MM.1S (cell line): ENCODE results near the gene TRIM72.
"Not testable (repeated sequence)": the region's sequence is repeated elsewhere in the genome, so short reads cannot be mapped to it uniquely, and the experiment has no call there.

Experiments used
- DNase-seq: peaks from one replicate; pipeline ENCODE4 v3.0.0-alpha.2; 2015
- H2AFZ ChIP-seq: fragments of 300-600 bp; sonication (generic); 2 replicates; pipeline ENCODE4 v1.6.0; 2016; ENCODE audit warnings: antibody characterized with exemption, low read length
- H3F3A ChIP-seq: fragments of 300-600 bp; sonication (generic); 2 replicates; pipeline ENCODE4 v1.6.1; 2016; ENCODE audit warnings: mild to moderate bottlenecking, antibody characterized with exemption, low read length, moderate library complexity, mixed read lengths; ENCODE audit not compliant: insufficient read depth
- H3K27ac ChIP-seq: fragments of 300-600 bp; sonication (generic); 2 replicates; pipeline ENCODE4 v1.5.1; 2016; ENCODE audit warnings: mild to moderate bottlenecking, low read length
- H3K27me3 ChIP-seq: fragments of 300-600 bp; sonication (generic); replicated peaks from 2 replicates; pipeline ENCODE4 v1.6.0; 2016; ENCODE audit warnings: low read length; ENCODE audit not compliant: insufficient read depth
- H3K36me3 ChIP-seq: fragments of 300-600 bp; sonication (generic); replicated peaks from 2 replicates; pipeline ENCODE4 v1.6.1; 2016; ENCODE audit warnings: mild to moderate bottlenecking, low read length, mixed read lengths; ENCODE audit not compliant: insufficient read depth
- H3K4me1 ChIP-seq: fragments of 300-600 bp; sonication (generic); 2 replicates; pipeline ENCODE4 v1.6.1; 2016; ENCODE audit warnings: low read length, mixed read lengths
- H3K4me2 ChIP-seq: fragments of 300-600 bp; sonication (generic); 2 replicates; pipeline ENCODE4 v1.6.0; 2016; ENCODE audit warnings: low read depth, low read length
- H3K4me3 ChIP-seq: fragments of 300-600 bp; sonication (generic); 2 replicates; pipeline ENCODE4 v1.5.1; 2016; ENCODE audit warnings: low read length, mixed read lengths
- H3K79me2 ChIP-seq: fragments of 300-600 bp; sonication (generic); 2 replicates; pipeline ENCODE4 v1.6.1; 2016; ENCODE audit warnings: mixed run types, low read length, mixed read lengths
- H3K9ac ChIP-seq: fragments of 300-600 bp; sonication (generic); 2 replicates; pipeline ENCODE4 v1.6.1; 2016; ENCODE audit warnings: low read length, mixed read lengths
- H3K9me2 ChIP-seq: fragments of 300-600 bp; sonication (generic); replicated peaks from 2 replicates; pipeline ENCODE4 v1.6.1; 2016; ENCODE audit warnings: mild to moderate bottlenecking, low read length, mixed read lengths; ENCODE audit not compliant: insufficient read depth
- H3K9me3 ChIP-seq: fragments of 300-600 bp; sonication (generic); replicated peaks from 2 replicates; pipeline ENCODE4 v1.6.1; 2016; ENCODE audit warnings: mild to moderate bottlenecking, low read length, mixed read lengths; ENCODE audit not compliant: insufficient read depth
- H4K20me1 ChIP-seq: fragments of 300-600 bp; sonication (generic); 2 replicates; pipeline ENCODE4 v1.6.1; 2016; ENCODE audit warnings: mild to moderate bottlenecking, low read length, moderate library complexity, mixed read lengths; ENCODE audit not compliant: insufficient read depth
- EZH2 ChIP-seq: fragments of 300-600 bp; sonication (generic); optimal IDR thresholded peaks from 2 replicates; pipeline ENCODE3; 2017; ENCODE audit warnings: low read depth, mild to moderate bottlenecking, antibody characterized with exemption, low read length, mixed read lengths
- EZH2phosphoT487 ChIP-seq: fragments of 300-600 bp; sonication (generic); IDR thresholded peaks from 2 replicates; pipeline ENCODE4 v1.6.1; 2018; ENCODE audit warnings: antibody characterized with exemption, low read length
- TF ChIP-seq, protein P1 (sequence below): fragments of 300-600 bp; sonication (generic); IDR thresholded peaks from 2 replicates; pipeline ENCODE4 v1.5.1; 2016; ENCODE audit warnings: antibody characterized with exemption, low read length, mixed read lengths

TRIM72 gene

DNA sequence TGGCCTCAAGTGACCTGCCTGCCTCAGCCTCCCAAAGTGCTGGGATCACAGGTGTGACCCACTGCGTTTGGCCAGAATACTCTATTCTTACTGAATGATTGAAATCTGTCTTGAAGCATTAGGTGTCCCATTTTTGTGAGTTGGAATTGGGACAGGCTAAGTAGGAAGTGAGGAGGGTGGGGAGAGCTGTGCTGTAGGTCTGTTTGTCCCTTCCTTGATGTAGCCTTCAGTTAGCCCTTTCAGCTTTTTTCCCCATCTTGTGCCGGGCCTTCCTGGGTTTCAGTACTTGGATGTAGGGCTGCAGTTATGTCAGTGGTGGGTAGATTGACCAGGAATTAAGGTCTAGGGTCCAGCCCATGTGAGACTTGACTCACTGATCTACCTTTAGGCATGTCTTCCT lies 20.0 kb upstream of the TRIM72 start:
- no peak for TF ChIP-seq EZH2
- Histone ChIP-seq H3F3A (peaks cover 16% of the 10 kb centered on the region), H3K4me3 (no peak overlapping the region), H3K4me2 (no peak overlapping the region), H2AFZ (no peak overlapping the region), H3K27me3 (no peaks in the 10 kb centered on the region), H3K9me3 (no peaks in the 10 kb centered on the region), H3K36me3 (peaks cover 29% of the 10 kb centered on the region), H4K20me1 (no peaks in the 10 kb centered on the region; the same call in 1 of the 2 replicates), H3K79me2 (peaks cover 21% of the 10 kb centered on the region), H3K9ac (no peak overlapping the region), H3K4me1 (no peaks in the 10 kb centered on the region; the same call in 1 of the 2 replicates), H3K9me2 (no peaks in the 10 kb centered on the region), H3K27ac (no peak overlapping the region)
- no peak for DNase-seq

DNA sequence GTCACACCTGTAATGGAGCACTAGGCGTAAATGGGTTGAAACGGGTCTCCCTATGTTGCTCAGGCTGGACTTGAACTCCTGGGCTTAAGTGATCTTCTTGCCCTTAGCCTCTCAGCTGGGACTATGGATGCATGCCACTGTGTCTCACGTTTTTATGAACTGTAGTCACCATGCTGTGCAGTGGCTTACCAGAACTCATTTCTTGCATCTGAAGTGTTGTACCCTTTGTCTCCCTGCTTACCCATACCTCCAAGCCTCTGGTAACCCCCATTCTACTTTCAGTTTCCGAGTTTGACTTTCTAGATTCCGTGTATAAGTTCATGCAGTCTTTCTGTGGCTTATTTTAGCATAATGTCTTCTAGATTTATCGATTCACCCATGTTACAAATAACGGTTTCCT lies 19.0 kb upstream of the TRIM72 start:
- H3K9me2 ChIP-seq, result no peaks in the 10 kb centered on the region
- no peak for DNase-seq
- H3K4me3 ChIP-seq, result no peak overlapping the region
- no peaks in the 10 kb centered on the region for H3K9me3 ChIP-seq
- H3K4me2 ChIP-seq, result no peak overlapping the region
- peaks cover 11% of the 10 kb centered on the region for H3F3A ChIP-seq
- TF ChIP-seq EZH2, result no peak
- TF ChIP-seq EZH2phosphoT487, result no peak
- TF ChIP-seq, protein P1, sequence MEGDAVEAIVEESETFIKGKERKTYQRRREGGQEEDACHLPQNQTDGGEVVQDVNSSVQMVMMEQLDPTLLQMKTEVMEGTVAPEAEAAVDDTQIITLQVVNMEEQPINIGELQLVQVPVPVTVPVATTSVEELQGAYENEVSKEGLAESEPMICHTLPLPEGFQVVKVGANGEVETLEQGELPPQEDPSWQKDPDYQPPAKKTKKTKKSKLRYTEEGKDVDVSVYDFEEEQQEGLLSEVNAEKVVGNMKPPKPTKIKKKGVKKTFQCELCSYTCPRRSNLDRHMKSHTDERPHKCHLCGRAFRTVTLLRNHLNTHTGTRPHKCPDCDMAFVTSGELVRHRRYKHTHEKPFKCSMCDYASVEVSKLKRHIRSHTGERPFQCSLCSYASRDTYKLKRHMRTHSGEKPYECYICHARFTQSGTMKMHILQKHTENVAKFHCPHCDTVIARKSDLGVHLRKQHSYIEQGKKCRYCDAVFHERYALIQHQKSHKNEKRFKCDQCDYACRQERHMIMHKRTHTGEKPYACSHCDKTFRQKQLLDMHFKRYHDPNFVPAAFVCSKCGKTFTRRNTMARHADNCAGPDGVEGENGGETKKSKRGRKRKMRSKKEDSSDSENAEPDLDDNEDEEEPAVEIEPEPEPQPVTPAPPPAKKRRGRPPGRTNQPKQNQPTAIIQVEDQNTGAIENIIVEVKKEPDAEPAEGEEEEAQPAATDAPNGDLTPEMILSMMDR, result no peak
- peaks cover 19% of the 10 kb centered on the region for H3K36me3 ChIP-seq
- H3K27ac ChIP-seq, result no peak overlapping the region
- no peaks in the 10 kb centered on the region; the same call in 1 of the 2 replicates for H4K20me1 ChIP-seq
- no peaks in the 10 kb centered on the region; the same call in 1 of the 2 replicates for H3K4me1 ChIP-seq
- peaks cover 15% of the 10 kb centered on the region; the same call in 1 of the 2 replicates for H3K79me2 ChIP-seq
- H2AFZ ChIP-seq, result no peak overlapping the region
- H3K27me3 ChIP-seq, result no peaks in the 10 kb centered on the region
- no peak overlapping the region for H3K9ac ChIP-seq

DNA sequence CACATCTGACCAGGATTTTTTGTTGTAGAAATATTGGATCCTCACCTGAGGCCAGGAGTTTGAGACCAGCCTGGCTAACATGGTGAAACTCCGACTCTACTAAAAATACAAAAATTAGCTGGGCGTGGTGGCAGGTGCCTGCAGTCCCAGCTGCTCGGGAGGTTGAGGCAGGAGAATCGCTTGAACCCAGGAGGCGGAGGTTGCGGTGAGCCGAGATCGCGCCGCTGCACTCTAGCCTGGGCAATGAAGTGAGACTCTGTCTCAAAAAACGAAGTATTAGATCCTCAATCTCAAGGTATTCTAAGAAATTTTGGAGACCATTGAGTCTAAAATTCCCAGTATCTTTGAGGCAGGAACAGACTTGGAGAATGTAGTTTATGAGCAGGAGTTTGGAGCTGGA lies 18.1 kb upstream of the TRIM72 start:
- not testable (repeated sequence) for H3K4me2 ChIP-seq, H3K9me2 ChIP-seq, H3K9ac ChIP-seq, H3K4me3 ChIP-seq, H3F3A ChIP-seq, DNase-seq, H4K20me1 ChIP-seq, H3K27me3 ChIP-seq, H3K9me3 ChIP-seq, H3K36me3 ChIP-seq, H3K4me1 ChIP-seq, H3K79me2 ChIP-seq, H2AFZ ChIP-seq, H3K27ac ChIP-seq

DNA sequence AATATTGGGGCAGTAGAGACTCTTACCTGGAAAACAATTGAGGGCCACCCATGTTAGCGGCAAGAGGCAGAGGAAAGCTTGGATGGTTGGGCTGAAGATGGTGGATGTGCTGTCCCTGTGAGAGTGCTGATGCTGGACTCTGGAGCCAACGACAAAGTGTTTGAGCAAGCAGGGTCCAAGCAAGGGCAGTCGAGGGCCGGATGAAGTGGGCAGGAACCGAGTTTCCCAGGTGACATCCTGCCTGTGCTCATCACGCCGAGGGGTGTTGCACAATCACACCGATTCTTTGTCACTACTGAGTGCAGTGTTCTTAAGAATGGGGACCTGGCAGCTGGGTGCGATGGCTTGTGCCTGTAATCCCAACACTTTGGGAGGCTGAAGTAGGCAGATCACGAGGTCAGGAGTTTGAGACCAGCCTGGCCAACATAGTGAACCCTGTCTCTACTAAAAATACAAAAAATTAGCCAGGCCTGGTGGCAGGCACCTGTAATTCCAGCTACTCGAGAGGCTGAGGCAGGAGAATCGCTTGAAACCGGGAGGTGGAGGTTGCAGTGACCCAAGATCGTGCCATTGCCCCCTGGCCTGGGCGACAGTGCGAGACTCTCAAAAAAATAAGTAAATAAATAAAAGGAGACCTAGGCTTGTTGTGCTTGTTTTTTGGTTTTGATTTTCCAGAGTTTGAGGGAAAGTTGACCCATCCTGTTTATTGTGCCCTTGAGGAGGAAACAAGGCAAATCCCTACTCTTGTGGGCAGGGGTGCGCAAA lies 17.4 kb upstream of the TRIM72 start:
- peaks cover 8% of the 10 kb centered on the region; the same call in 1 of the 2 replicates for H3F3A ChIP-seq
- TF ChIP-seq EZH2 (no peak), EZH2phosphoT487 (no peak)
- TF ChIP-seq, protein P1, result no peak
- H3K27me3 ChIP-seq, result no peaks in the 10 kb centered on the region
- no peak overlapping the region for H3K4me3 ChIP-seq
- H3K9me3 ChIP-seq, result no peaks in the 10 kb centered on the region
- H3K36me3 ChIP-seq, result peaks cover 7% of the 10 kb centered on the region; the same call in 1 of the 2 replicates
- no peak overlapping the region for H3K9ac ChIP-seq
- H3K27ac ChIP-seq, result no peak overlapping the region
- no peaks in the 10 kb centered on the region for H3K9me2 ChIP-seq
- 0 out of 2 replicates have a peak, but pooled peaks cover 4% of the 10 kb centered on the region for H3K79me2 ChIP-seq
- no peak for DNase-seq
- H3K4me2 ChIP-seq, result no peak overlapping the region
- H2AFZ ChIP-seq, result no peak overlapping the region
- peaks cover 7% of the 10 kb centered on the region for H3K4me1 ChIP-seq
- H4K20me1 ChIP-seq, result no peaks in the 10 kb centered on the region; the same call in 1 of the 2 replicates
